ENCODE results near the gene PNMA1.

DNA sequence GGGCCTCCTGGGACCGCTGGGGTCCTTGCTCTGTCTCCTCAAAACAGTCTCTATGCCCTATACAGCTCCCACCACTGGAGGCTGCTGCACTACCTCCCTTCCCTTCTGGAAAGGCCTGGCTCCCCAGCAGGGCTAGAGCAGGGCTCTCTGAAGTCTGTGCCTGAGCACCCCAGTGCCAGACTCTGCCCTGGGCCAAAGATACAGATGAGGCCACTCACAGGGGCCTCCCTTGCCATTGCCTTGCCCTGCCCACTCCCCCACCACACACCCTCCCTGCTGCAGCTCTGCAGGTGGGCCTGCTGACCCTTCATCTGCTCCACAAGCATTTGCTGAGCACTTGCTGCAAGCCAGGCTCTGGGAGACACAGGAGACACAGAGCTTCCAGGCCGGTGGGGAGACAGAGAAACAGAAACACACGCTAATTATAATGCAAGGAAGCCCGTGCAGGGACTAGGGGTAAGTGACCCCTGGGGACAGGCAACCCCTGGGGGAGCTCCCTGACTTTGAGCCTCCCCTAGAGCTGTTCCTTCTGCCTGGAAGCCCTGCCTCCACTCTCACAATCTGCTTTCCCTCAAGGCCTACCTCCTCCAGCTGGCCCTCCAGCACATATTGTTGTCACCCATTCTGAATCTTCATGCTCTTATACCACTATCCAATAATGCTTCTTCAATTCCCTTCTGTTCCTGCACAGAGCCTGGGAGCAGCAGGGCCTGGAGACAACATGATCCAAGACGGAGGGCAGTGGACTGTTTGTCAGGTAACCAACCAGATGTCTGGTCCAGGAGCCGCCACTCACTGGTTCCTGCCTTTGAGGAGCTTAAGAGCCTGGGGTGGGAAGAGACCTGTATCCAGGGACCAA, 32.6 kb upstream of the PNMA1 start:
- TF ChIP-seq, protein P1, sequence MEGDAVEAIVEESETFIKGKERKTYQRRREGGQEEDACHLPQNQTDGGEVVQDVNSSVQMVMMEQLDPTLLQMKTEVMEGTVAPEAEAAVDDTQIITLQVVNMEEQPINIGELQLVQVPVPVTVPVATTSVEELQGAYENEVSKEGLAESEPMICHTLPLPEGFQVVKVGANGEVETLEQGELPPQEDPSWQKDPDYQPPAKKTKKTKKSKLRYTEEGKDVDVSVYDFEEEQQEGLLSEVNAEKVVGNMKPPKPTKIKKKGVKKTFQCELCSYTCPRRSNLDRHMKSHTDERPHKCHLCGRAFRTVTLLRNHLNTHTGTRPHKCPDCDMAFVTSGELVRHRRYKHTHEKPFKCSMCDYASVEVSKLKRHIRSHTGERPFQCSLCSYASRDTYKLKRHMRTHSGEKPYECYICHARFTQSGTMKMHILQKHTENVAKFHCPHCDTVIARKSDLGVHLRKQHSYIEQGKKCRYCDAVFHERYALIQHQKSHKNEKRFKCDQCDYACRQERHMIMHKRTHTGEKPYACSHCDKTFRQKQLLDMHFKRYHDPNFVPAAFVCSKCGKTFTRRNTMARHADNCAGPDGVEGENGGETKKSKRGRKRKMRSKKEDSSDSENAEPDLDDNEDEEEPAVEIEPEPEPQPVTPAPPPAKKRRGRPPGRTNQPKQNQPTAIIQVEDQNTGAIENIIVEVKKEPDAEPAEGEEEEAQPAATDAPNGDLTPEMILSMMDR (IDR thresholded peaks at IDR 0.05; ENCODE audit: poor library complexity, severe bottlenecking), result no peak
- TF ChIP-seq SMC3 (conservative IDR thresholded peaks at IDR 0.05; ENCODE audit: poor library complexity), result no peak
- TF ChIP-seq POLR2AphosphoS5 (IDR thresholded peaks at IDR 0.05), result no peak
- TF ChIP-seq RAD21 (conservative IDR thresholded peaks at IDR 0.05), result no peak
- TF ChIP-seq EZH2 (IDR thresholded peaks at IDR 0.05; ENCODE audit: borderline replicate concordance, insufficient read depth, low read length, poor library complexity, severe bottlenecking), result no peak
- no peak for TF ChIP-seq EP300 (conservative IDR thresholded peaks at IDR 0.05; ENCODE audit: poor library complexity, severe bottlenecking)
